IMR-90 (cell line): ENCODE results near the gene ITGA5.

ENCODE experiments used
- BHLHE40 ChIP-seq: fragments of 150-350 bp; IDR thresholded peaks from 2 replicates; pipeline ENCODE4 v1.6.1; 2016; ENCODE audit warnings: mild to moderate bottlenecking, low read depth, low read length
- CEBPB ChIP-seq: IDR thresholded peaks from 2 replicates; pipeline ENCODE4 v1.6.1; 2012; ENCODE audit warnings: low read depth, low read length, improper control_type of control experiment
- CHD1 ChIP-seq: IDR thresholded peaks from 2 replicates; pipeline ENCODE4 v1.6.1; 2012; ENCODE audit warnings: low read depth, low read length, improper control_type of control experiment
- FOS ChIP-seq: fragments of 150-350 bp; IDR thresholded peaks from 2 replicates; pipeline ENCODE4 v1.6.1; 2016; ENCODE audit warnings: low read depth, low read length
- MAFK ChIP-seq: IDR thresholded peaks from 2 replicates; pipeline ENCODE4 v1.6.1; 2012; ENCODE audit warnings: low read depth, low read length, improper control_type of control experiment
- MAZ ChIP-seq: IDR thresholded peaks from 2 replicates; pipeline ENCODE4 v1.6.1; 2012; ENCODE audit warnings: low read depth, mild to moderate bottlenecking, low read length, improper control_type of control experiment, moderate library complexity, borderline replicate concordance
- MXI1 ChIP-seq: IDR thresholded peaks from 2 replicates; pipeline ENCODE4 v1.6.1; 2012; ENCODE audit warnings: low read depth, mild to moderate bottlenecking, low read length, moderate library complexity, borderline replicate concordance
- POLR2A ChIP-seq: IDR thresholded peaks from 2 replicates; pipeline ENCODE4 v1.6.1; 2012; ENCODE audit warnings: mild to moderate bottlenecking, low read depth, low read length
- RAD21 ChIP-seq: IDR thresholded peaks from 2 replicates; pipeline ENCODE4 v1.6.1; 2012; ENCODE audit warnings: low read length, improper control_type of control experiment
- RCOR1 ChIP-seq: IDR thresholded peaks from 2 replicates; pipeline ENCODE4 v1.6.1; 2012; ENCODE audit warnings: mild to moderate bottlenecking, low read length, improper control_type of control experiment; ENCODE audit not compliant: insufficient replicate concordance
- RFX5 ChIP-seq: IDR thresholded peaks from 2 replicates; pipeline ENCODE4 v1.8.0; 2012; ENCODE audit warnings: low read depth, mild to moderate bottlenecking, low read length, moderate library complexity
- TF ChIP-seq, protein P1 (sequence below): conservative IDR thresholded peaks from 2 replicates; pipeline ENCODE4 v1.5.1; 2012; ENCODE audit warnings: mild to moderate bottlenecking, low read depth, low read length, improper control_type of control experiment
- TF ChIP-seq, protein P2 (sequence below): fragments of 150-350 bp; IDR thresholded peaks from 2 replicates; pipeline ENCODE4 v1.6.1; 2017; ENCODE audit warnings: mild to moderate bottlenecking, antibody characterized with exemption, low read length, low read depth

DNA sequence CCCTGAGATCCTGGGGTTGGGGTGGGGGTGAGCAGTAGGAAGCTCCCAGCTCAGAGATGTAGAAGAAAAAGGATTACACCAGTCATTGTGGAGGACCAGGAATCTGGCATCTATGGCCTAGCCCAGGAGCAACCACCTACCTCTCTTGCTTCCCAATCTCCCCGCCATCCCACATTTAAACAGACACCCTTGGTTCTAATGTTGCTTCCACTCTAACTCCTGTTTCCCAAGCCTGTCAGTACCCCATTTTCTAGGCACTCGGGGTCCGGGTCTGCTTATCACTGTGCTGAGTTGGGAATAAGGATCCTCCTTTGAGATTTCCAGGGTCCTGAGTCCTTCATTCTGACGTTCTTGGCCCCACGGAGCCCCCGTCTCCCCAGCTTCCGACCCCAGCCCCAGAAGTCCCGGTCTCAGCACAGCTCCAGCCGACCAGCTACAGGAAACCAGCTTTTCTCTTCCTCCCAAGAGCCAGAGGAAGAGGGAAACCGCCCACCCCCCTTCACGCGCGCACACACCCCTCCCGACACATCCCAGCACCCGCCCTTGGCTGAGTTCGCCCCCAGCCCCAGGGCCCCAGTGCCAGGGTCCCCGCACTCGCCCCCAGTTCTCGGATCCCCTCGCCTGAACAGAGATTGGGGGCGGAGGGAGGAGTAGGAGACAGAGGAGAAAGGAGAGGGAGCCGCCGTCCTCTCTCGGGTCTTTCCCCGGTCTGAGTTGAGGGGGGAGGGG lies 1.2 kb downstream of the ITGA5 start:
- TF ChIP-seq, protein P1, sequence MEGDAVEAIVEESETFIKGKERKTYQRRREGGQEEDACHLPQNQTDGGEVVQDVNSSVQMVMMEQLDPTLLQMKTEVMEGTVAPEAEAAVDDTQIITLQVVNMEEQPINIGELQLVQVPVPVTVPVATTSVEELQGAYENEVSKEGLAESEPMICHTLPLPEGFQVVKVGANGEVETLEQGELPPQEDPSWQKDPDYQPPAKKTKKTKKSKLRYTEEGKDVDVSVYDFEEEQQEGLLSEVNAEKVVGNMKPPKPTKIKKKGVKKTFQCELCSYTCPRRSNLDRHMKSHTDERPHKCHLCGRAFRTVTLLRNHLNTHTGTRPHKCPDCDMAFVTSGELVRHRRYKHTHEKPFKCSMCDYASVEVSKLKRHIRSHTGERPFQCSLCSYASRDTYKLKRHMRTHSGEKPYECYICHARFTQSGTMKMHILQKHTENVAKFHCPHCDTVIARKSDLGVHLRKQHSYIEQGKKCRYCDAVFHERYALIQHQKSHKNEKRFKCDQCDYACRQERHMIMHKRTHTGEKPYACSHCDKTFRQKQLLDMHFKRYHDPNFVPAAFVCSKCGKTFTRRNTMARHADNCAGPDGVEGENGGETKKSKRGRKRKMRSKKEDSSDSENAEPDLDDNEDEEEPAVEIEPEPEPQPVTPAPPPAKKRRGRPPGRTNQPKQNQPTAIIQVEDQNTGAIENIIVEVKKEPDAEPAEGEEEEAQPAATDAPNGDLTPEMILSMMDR: no peak
- no peak for TF ChIP-seq POLR2A
- no peak for TF ChIP-seq BHLHE40
- no peak for TF ChIP-seq RFX5
- TF ChIP-seq, protein P2, sequence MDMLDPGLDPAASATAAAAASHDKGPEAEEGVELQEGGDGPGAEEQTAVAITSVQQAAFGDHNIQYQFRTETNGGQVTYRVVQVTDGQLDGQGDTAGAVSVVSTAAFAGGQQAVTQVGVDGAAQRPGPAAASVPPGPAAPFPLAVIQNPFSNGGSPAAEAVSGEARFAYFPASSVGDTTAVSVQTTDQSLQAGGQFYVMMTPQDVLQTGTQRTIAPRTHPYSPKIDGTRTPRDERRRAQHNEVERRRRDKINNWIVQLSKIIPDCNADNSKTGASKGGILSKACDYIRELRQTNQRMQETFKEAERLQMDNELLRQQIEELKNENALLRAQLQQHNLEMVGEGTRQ: no peak
- TF ChIP-seq RCOR1: no peak
- TF ChIP-seq MXI1: no peak
- no peak for TF ChIP-seq RAD21
- no peak for TF ChIP-seq MAZ
- TF ChIP-seq MAFK: no peak
- TF ChIP-seq CEBPB: no peak
- TF ChIP-seq FOS: no peak
- TF ChIP-seq CHD1: no peak
